Choroid plexus epithelial cell (primary cell): Measurements from ENCODE around the gene NOTCH1.

Experiments
- DNase-seq: peaks from one replicate; pipeline ENCODE4 v3.0.0-alpha.2; 2010; ENCODE audit warnings: low read depth
- H3K4me3 ChIP-seq: 2 replicates; pipeline ENCODE4 v1.5.1; 2011; ENCODE audit warnings: low read depth, mild to moderate bottlenecking, control low read depth, low read length, moderate library complexity
- CTCF ChIP-seq: conservative IDR thresholded peaks from 2 replicates; pipeline ENCODE4 v1.5.1; 2011; ENCODE audit warnings: low read depth, mild to moderate bottlenecking, control low read depth, inconsistent platforms, low read length, moderate library complexity

The NOTCH1 gene

GRCh38 chr9:136517012-136517743, 28.7 kb downstream of the NOTCH1 start:
- TF ChIP-seq CTCF = no peak
- no peak overlapping the region for H3K4me3 ChIP-seq

GRCh38 chr9:136516191-136516654, 29.6 kb downstream of the NOTCH1 start:
- DNase-seq = no peak
- H3K4me3 ChIP-seq = no peak overlapping the region
- no peak for TF ChIP-seq CTCF

More at GRCh38 chr9:136517012-136517743, 28.7 kb downstream of the NOTCH1 start:
- no peak for DNase-seq

GRCh38 chr9:136515276-136515675, 30.6 kb downstream of the NOTCH1 start:
- DNase-seq = no peak
- TF ChIP-seq CTCF = no peak
- no peak overlapping the region for H3K4me3 ChIP-seq

- DNase-seq = no peak
- TF ChIP-seq CTCF = no peak
- no peak overlapping the region for H3K4me3 ChIP-seq
These were observed 31.7 kb downstream of the NOTCH1 start for GRCh38 chr9:136514022-136514714.

- no peak for TF ChIP-seq CTCF
- no peak for DNase-seq
- no peak overlapping the region for H3K4me3 ChIP-seq
These were observed 32.7 kb downstream of the NOTCH1 start for GRCh38 chr9:136513191-136513590.

GRCh38 chr9:136512651-136513071, 33.2 kb downstream of the NOTCH1 start:
- DNase-seq = no peak
- H3K4me3 ChIP-seq = no peak overlapping the region
- TF ChIP-seq CTCF = no peak
